ENCODE measurements around the gene KCNQ1. TPM values are rescaled to one million over a fixed set of nuclear protein-coding genes. Genes with fewer than 3 reads are reported as not detected.
A peak's percentile ranks its signal among the peaks of the same experiment; 100 is the strongest.

Gene KCNQ1
- total and polyA plus RNA-seq, 2 of the 13 experiments (the other 11 are each of a cell fraction or from before 2014, with no cell fraction given), result 0.02 to 0.08 TPM

- BruUV-seq (replicated peaks), result no TSS peak
- no peaks in the 10 kb centered on the region for H4K20me1 ChIP-seq (ENCODE audit: insufficient read depth, low read length)
Observed at GRCh38 chr11:2760196-2760871, 315.5 kb downstream of the KCNQ1 start.

More at GRCh38 chr11:2760196-2760871, 315.5 kb downstream of the KCNQ1 start:
- DNase-seq (ENCODE audit: low spot score) (no peak), ATAC-seq (peak; percentile 55), FAIRE-seq (no peak)
- Histone ChIP-seq H3K9ac (ENCODE audit: insufficient read depth, low read depth, low read length) (no peak overlapping the region), H3K4me2 (ENCODE audit: low read depth, low read length) (no peak overlapping the region), H3K4me1 (ENCODE audit: insufficient read depth, low read length) (peaks cover 10% of the 10 kb centered on the region), H3K36me3 (replicated peaks in 1 of 2; ENCODE audit: control insufficient read depth in 1 of 2, insufficient read depth in 2 of 2, low read length in 2 of 2) (no peaks in the 10 kb centered on the region), H3K27me3 (ENCODE audit: control insufficient read depth in 1 of 2, insufficient read depth in 2 of 2, low read length in 2 of 2) (peaks cover 6 to 41% of the 10 kb centered on the region in 2 experiments), H2AFZ (ENCODE audit: low read length) (no peak overlapping the region), H3K4me3 (replicated peaks in 1 of 3; ENCODE audit: insufficient read depth in 1 of 3, low read depth in 2 of 3, low read length in 3 of 3) (no peak overlapping the region), H3K79me2 (ENCODE audit: insufficient read depth, low read length) (no peaks in the 10 kb centered on the region), H3K27ac (ENCODE audit: extremely low read length, insufficient read depth, low read length) (no peak overlapping the region), H3K9me3 (ENCODE audit: low read length) (peaks cover 5% of the 10 kb centered on the region; the same call in 1 of the 2 replicates)
- WGBS (ENCODE audit: low lambda C conversion rate), result 73% methylated on average over 17 of the region's 20 CpGs
- ChIA-PET POLR2A (no interaction called here), CTCF (ENCODE audit: low intra/inter-chr PET ratio, low total read pairs) (no interaction called here)
- TF ChIP-seq, protein P1, sequence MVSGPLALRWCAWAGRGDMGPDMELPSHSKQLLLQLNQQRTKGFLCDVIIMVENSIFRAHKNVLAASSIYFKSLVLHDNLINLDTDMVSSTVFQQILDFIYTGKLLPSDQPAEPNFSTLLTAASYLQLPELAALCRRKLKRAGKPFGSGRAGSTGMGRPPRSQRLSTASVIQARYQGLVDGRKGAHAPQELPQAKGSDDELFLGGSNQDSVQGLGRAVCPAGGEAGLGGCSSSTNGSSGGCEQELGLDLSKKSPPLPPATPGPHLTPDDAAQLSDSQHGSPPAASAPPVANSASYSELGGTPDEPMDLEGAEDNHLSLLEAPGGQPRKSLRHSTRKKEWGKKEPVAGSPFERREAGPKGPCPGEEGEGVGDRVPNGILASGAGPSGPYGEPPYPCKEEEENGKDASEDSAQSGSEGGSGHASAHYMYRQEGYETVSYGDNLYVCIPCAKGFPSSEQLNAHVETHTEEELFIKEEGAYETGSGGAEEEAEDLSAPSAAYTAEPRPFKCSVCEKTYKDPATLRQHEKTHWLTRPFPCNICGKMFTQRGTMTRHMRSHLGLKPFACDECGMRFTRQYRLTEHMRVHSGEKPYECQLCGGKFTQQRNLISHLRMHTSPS (CRISPR knock-in tag; IDR thresholded peaks at IDR 0.05; ENCODE audit: low read depth), result peak; percentile 33; the same call in 1 of the 2 replicates
- TF ChIP-seq RFXANK (CRISPR knock-in tag; IDR thresholded peaks at IDR 0.05) (no peak), HNRNPL (IDR thresholded peaks at IDR 0.05; ENCODE audit: low read depth, low read length) (0 out of 2 replicates have a peak, but pooled peaks have one; percentile 23), SNAPC2 (CRISPR knock-in tag; IDR thresholded peaks at IDR 0.05) (no peak)
- intact Hi-C loops (cut with micrococcal nuclease; ENCODE audit: unreplicated experiment), result no loop called here
- in situ Hi-C loops (cut with HindIII; ENCODE audit: extremely low pct_ligation_motif_present, low pct_unique_long_range_greater_than_20kb), result no loop called here

Measured in HepG2 (cell line).